Heart right ventricle (tissue), 16 donors: ENCODE measurements around the gene POLE2. TPM values are rescaled to one million over a fixed set of nuclear protein-coding genes. Genes with fewer than 3 reads are reported as not detected.
A peak's percentile ranks its signal among the peaks of the same experiment; 100 is the strongest.

Experiments used
- ATAC-seq, 8 donors: fragments of 200-7000 bp; cut with Tn5 transposase; one replicate each; pipeline ENCODE4 v1.9.1; 2020; ENCODE audit warnings: mild to moderate bottlenecking in 8 of 8, moderate library complexity in 8 of 8, moderate number of reproducible peaks in 1 of 8
- DNase-seq, 2 donors: peaks; one replicate each; pipeline ENCODE4 v3.0.0-alpha.2; 2020
- H3K27ac ChIP-seq, 10 donors: fragments of 200-600 bp; sonication (generic) in 2 of 10; one replicate each; pipeline versions ENCODE4 v1.5.0 to v1.8.0; 2020 to 2022; ENCODE audit warnings: mild to moderate bottlenecking in 3 of 10
- H3K27me3 ChIP-seq, 7 donors: fragments of 200-600 bp; one replicate each; pipeline ENCODE4 v1.8.0; 2021 to 2022; ENCODE audit warnings: mild to moderate bottlenecking in 2 of 7
- H3K36me3 ChIP-seq, 9 donors: fragments of 200-600 bp; sonication (generic) in 1 of 9; one replicate each; pipeline versions ENCODE4 v1.5.0 to v1.8.0; 2020 to 2022; ENCODE audit warnings: mild to moderate bottlenecking in 2 of 9
- H3K4me1 ChIP-seq, 9 donors: fragments of 200-600 bp; sonication (generic) in 1 of 9; one replicate each; pipeline versions ENCODE4 v1.5.0 to v1.8.0; 2020 to 2022; ENCODE audit warnings: mild to moderate bottlenecking in 4 of 9
- H3K4me3 ChIP-seq, 10 donors: fragments of 200-600 bp; sonication (generic) in 2 of 10; one replicate each; pipeline versions ENCODE4 v1.5.0 to v1.8.0; 2020 to 2022; ENCODE audit warnings: mild to moderate bottlenecking in 7 of 10, moderate library complexity in 2 of 10
- H3K9me3 ChIP-seq, 11 donors: fragments of 200-600 bp in 10 of 11; sonication (generic) in 2 of 11; one replicate each; pipeline versions ENCODE4 v1.5.0 to v1.8.0; 2013 to 2022; ENCODE audit warnings: mild to moderate bottlenecking in 2 of 11, control low read depth in 1 of 11, moderate library complexity in 1 of 11
- CTCF ChIP-seq, 9 donors: fragments of 200-600 bp; sonication (generic) in 2 of 9; IDR thresholded peaks; one replicate each; pipeline versions ENCODE4 v1.5.0 to v1.8.0; 2021 to 2022; ENCODE audit warnings: antibody characterized with exemption in 9 of 9, mild to moderate bottlenecking in 5 of 9, moderate library complexity in 1 of 9
- WGBS, 2 donors: extraction: QIAGEN DNeasy Blood & Tissue Kit; methylation state at CpG; one replicate each; pipeline ENCODE4 v1.1.7; 2013; ENCODE audit warnings: inconsistent platforms in 1 of 2; 5-methylcytosine and 5-hydroxymethylcytosine counted together
- intact Hi-C, 10 donors: fragments of 100-400 bp; cut with DNase I; formaldehyde crosslinking; loops; one replicate each; pipeline versions ENCODE4 v1.11.1 to v1.14.2; 2022
- polyA plus RNA-seq, 2 donors: library from polyadenylated mRNA; stranded (reverse); fragments of 200-250 nt; gene quantifications; one replicate each; pipeline ENCODE4 v1.2.3, GENCODE V29; 2013
- total RNA-seq, 10 donors: library from RNA; stranded (reverse); fragmentation: NEBNext Ultra II Directional in 3 of 10; extraction: Animal tissue kit (Norgen Biotek cat#: 25700) in 3 of 10; gene quantifications; one replicate each; pipeline versions ENCODE4 v1.2.1 to v1.2.4, GENCODE V29; 2021 to 2023
- donor health status: Arrhythmogenic right ventricular cardiomyopathy.
- donor health status: ischemic (EF 13 %, LVEDD 7.1; RV severe dilation, severe dysfunction).
- donor health status: healthy with polysubstance abuse.
- donor health status: DM: no; HTN: yes; CAD: no.
- donor health status: DM: no; HTN: no; CAD: no.
- donor health status: ischemic (EF 25% LVEDD 6.9; RV normal size, moderate dysfunction).
- donor health status: ischemic (EF 25% LVEDD 5.7; RV mildly dilated, moderate dysfunction).
- donor health status: healthy.
- donor health status: DM: yes; HTN: yes; CAD: no.
- donor health status: Ischemic cardiomyopathy.
- donor health status: ischemic (EF 35%, LVEDD 5.7; RV mildly dilated, moderate dysfunction).
- donor health status: nonischemic (EF 11% LVEDD 7.7; RV severe dilation, severe dysfunction).
- donor health status: DM: yes; HTN: yes; CAD: no.
- donor health status: PGD.
- donor health status: ischemic (EF 29% LVEDD 5.4; RV normal size, mild dysfunction).
- donor health status: nonischemic (EF 23%, LVEDD 6.1; RV moderate dilation, normal function).

Gene POLE2
- total and polyA plus RNA-seq, 12 donors, result 0.25 to 2.0 (median 0.77) TPM

DNA sequence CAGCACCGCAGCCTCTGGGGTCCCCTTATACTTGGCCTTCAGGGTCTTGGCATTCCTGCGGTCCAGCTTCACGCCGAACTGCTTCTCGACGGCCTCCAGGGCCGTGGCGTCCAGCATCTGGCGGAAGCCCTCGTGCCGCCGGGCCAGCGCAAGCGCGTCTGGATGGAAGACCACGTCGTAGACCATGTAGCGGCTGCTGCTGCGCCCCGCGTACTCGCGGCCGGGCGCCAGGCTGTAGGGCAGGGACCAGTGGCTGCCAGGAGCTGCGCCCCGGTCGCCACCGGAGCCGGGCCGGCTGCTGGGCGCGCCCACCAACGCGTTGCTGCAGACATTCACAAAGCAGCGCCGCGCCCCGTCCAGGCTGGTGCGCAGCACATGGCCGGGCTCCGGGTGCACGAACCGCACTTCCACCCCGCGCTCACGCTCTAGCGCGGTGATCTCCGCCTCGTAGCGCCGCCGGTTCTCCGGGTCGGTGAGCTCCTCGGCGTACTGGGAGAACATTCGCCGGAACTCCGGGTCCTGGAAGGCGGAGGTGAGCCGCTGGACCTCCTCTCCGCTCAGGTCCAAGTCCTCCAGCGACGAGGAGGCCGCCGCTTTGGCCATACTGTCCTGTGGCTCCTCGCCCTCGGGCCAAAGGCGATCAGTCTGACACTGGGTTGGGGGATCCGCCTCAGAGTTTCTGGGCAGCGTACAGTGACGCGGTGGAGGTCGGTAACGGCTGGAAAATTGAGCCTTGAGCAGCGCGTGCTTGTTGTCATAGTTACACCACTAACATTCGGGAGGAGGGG, 53.3 kb downstream of the POLE2 start, which contains the start of gene DNAAF2:
Gene DNAAF2, minus strand, starts transcription at position 698 of the 788 bp plus-strand sequence. Its CDS starts 95 bp downstream, at position 603.
- peak within 1 kb of the TSS; percentile 84 to 99 (median 96) for H3K27ac ChIP-seq
- 0% methylated on average over 78 to 80 of the region's 80 CpGs for whole genome bisulfite sequencing, 2 donors
- peaks cover 0 to 34% (median 0%) of the 10 kb centered on the region in 9 donors for H3K36me3 ChIP-seq
- ATAC-seq (peak; percentile 50 to 72 (median 54)), DNase-seq (peak; percentile 59 to 62)
- H3K4me1 ChIP-seq, result peaks cover 8 to 65% (median 43%) of the 10 kb centered on the region in 9 donors
- H3K27me3 ChIP-seq, result no peaks in the 10 kb centered on the region
- intact Hi-C loops, result loop anchor here (2.0 to 10.0 kb wide), 12 partner anchors 50 to 230 kb away; partner anchors contain the start of genes KLHDC1 (in 6 of the 10), KLHDC2 (in 6 of the 10), POLE2 (in 3 of the 10) and NEMF (in 1 of the 10)
- peak within 1 kb of the TSS; percentile 69 to 98 (median 88) for H3K4me3 ChIP-seq
- no peaks in the 10 kb centered on the region for H3K9me3 ChIP-seq
- TF ChIP-seq CTCF (IDR thresholded peaks at IDR 0.05), result peak in 1 of 9 donors; percentile 5

- DNase-seq, result peak; percentile 93 to 94
- Histone ChIP-seq H3K4me1 (peaks cover 8 to 61% (median 43%) of the 10 kb centered on the region in 9 donors), H3K36me3 (peaks cover 0 to 28% (median 0%) of the 10 kb centered on the region in 9 donors), H3K27ac (peak overlapping the region; percentile 84 to 99 (median 96)), H3K4me3 (peak overlapping the region; percentile 69 to 98 (median 88)), H3K27me3 (no peaks in the 10 kb centered on the region), H3K9me3 (no peaks in the 10 kb centered on the region)
- WGBS, 2 donors, result 0 to 1% methylated on average over 101 of the region's 101 CpGs
- intact Hi-C loops, result loop anchor here (2.0 to 10.0 kb wide), 12 partner anchors 51 to 231 kb away; partner anchors contain the start of genes KLHDC1 (in 6 of the 10), KLHDC2 (in 6 of the 10), POLE2 (in 2 of the 10) and NEMF (in 1 of the 10)
- ATAC-seq, result peak; percentile 93 to 97 (median 95)
- TF ChIP-seq CTCF (IDR thresholded peaks at IDR 0.05), result peak; percentile 67 to 95 (median 87)
Measured at GRCh38 chr14:49633640-49634546, 54.1 kb downstream of the POLE2 start.

DNA sequence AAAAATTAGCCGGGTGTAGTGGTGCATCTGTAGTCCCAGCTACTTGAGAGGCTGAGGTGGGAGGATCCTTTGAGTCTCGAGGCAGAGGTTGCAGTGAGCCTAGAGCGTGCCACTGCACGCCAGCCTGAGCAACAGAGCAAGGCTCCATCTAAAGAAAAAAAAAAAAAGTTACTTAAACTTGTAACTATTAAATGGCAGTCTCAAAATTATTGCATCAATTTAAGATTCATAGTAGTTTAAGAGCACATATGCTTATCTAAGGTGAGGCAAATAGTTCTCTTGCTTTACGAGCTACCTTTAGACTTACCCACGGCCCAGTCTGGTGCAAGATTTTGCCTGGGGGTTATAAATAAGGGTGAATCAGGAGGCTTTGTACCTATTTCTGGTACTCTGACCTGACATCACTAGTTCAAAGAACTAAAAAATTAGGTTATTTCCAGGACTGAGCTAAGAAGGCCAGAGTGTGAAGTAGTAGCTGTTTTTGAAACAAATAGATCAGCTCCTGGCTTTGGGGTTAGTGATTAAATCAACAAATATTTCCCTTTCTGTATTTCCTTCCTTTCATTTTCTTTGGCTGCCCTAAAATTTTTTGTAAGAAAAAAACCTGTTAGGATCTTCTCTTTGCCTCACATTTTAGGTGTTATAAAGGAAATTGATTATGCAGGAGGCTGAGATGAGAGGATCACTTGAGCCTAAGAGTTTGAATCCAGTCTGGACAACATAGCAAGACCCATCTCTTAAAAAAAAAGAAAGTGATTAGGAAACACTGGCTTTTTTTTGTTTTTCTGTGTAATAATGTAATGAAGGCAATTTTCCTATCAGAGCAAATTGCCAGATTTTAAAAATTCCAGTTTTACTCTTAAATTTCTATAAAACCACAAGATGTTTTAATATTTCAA, 63.8 kb downstream of the POLE2 start:
- H3K27ac ChIP-seq, result peak overlapping the region in 1 of 10 donors; percentile 2

More for the DNA sequence above, 63.8 kb downstream of the POLE2 start:
- peaks cover 0 to 36% (median 5%) of the 10 kb centered on the region in 9 donors for H3K36me3 ChIP-seq
- ATAC-seq (no peak), DNase-seq (no peak)
- H3K9me3 ChIP-seq, result no peaks in the 10 kb centered on the region
- H3K27me3 ChIP-seq, result no peaks in the 10 kb centered on the region
- H3K4me3 ChIP-seq, result peak overlapping the region in 1 of 10 donors; percentile 73
- H3K4me1 ChIP-seq, result peaks cover 0 to 43% (median 37%) of the 10 kb centered on the region in 9 donors
- TF ChIP-seq CTCF (IDR thresholded peaks at IDR 0.05), result no peak
- 85 to 86% methylated on average over 6 of the region's 6 CpGs for WGBS, 2 donors
- intact Hi-C loops, result loop anchor here in 1 of 10 donors (5.0 kb wide), 1 partner anchor 143 kb away; the partner anchor contains the start of gene KLHDC2
